T-helper 2 cell (primary cell): ENCODE data around the gene LIF.

Source experiments
- DNase-seq, 5 experiments: peaks; one replicate each; pipeline versions ENCODE4 v3.0.0 to v3.0.0-alpha.2; 2012 to 2022

LIF gene

GRCh38 chr22:30284172-30284571 lies 37.6 kb upstream of the LIF start:
- no peak for DNase-seq

GRCh38 chr22:30283342-30283741 lies 36.8 kb upstream of the LIF start:
- no peak for DNase-seq

- DNase-seq, result peak in 1 of 5 experiments; percentile 65
These were observed 36.1 kb upstream of the LIF start for GRCh38 chr22:30282616-30283046.

- no peak for DNase-seq
These were observed 33.9 kb upstream of the LIF start for GRCh38 chr22:30280505-30280904.

- DNase-seq, result no peak
These were observed 33.4 kb upstream of the LIF start for GRCh38 chr22:30279932-30280331.

- no peak for DNase-seq
These were observed 32.7 kb upstream of the LIF start for GRCh38 chr22:30279046-30279788.

- DNase-seq, result no peak
These were observed 31.2 kb upstream of the LIF start for GRCh38 chr22:30277547-30278344.

GRCh38 chr22:30276039-30276438 lies 29.5 kb upstream of the LIF start:
- DNase-seq, result peak in 1 of 5 experiments; percentile 61

GRCh38 chr22:30275625-30276024 lies 29.1 kb upstream of the LIF start:
- DNase-seq, result peak in 1 of 5 experiments; percentile 52

GRCh38 chr22:30274437-30274812 lies 27.9 kb upstream of the LIF start:
- DNase-seq, result no peak

- DNase-seq, result no peak
These were observed 27.3 kb upstream of the LIF start for GRCh38 chr22:30273711-30274436.

GRCh38 chr22:30272781-30273601 lies 26.4 kb upstream of the LIF start:
- DNase-seq, result no peak

GRCh38 chr22:30270832-30271231 lies 24.3 kb upstream of the LIF start:
- DNase-seq, result no peak

- DNase-seq, result no peak
These were observed 21.8 kb upstream of the LIF start for GRCh38 chr22:30268331-30268730.

- peak in 3 of 5 experiments; percentile 46 to 90 (median 49) for DNase-seq
These were observed 21.1 kb upstream of the LIF start for GRCh38 chr22:30267382-30268302.

GRCh38 chr22:30266445-30267381 lies 20.2 kb upstream of the LIF start, which contains the start of gene OSM:
Gene OSM (minus strand): TSS chr22:30266851. CDS start chr22:30266799, 52 bp downstream.
- peak; percentile 32 to 93 (median 51) for DNase-seq

GRCh38 chr22:30265823-30266444 lies 19.4 kb upstream of the LIF start:
- DNase-seq, result peak; percentile 53 to 94 (median 78)

GRCh38 chr22:30265131-30265720 lies 18.7 kb upstream of the LIF start:
- no peak for DNase-seq

- no peak for DNase-seq
These were observed 17.3 kb upstream of the LIF start for GRCh38 chr22:30263883-30264282.
